HCT116 (cell line): ENCODE measurements around the gene TNFSF12.

Source experiments
- POLR2A ChIP-seq: IDR thresholded peaks from 2 replicates; pipeline ENCODE4 v1.7.0; 2011; ENCODE audit warnings: borderline replicate concordance; ENCODE audit not compliant: insufficient read depth, insufficient read length; ENCODE audit errors: extremely low read depth
- ZNF274 ChIP-seq: fragments of 200-500 bp; sonication (Bioruptor generic); IDR thresholded peaks from 2 replicates; pipeline ENCODE4 v1.6.1; 2014; ENCODE audit warnings: mild to moderate bottlenecking, low read depth, low read length, inconsistent platforms
- TF ChIP-seq, protein P1 (sequence below), 3 experiments: fragments of 200-600 bp in 1 of 3; sonication (generic) in 1 of 3; IDR thresholded peaks in 2 of 3; conservative IDR thresholded peaks in 1 of 3; 2 replicates each; pipeline ENCODE4 v1.5.1; 2012 to 2017; ENCODE audit warnings: low read depth in 2 of 3, low read length in 2 of 3, antibody characterized with exemption in 1 of 3, borderline replicate concordance in 1 of 3, control low read depth in 1 of 3, mild to moderate bottlenecking in 1 of 3, mixed read lengths in 1 of 3, mixed run types in 1 of 3, moderate library complexity in 1 of 3; ENCODE audit not compliant: insufficient read depth in 1 of 3

DNA sequence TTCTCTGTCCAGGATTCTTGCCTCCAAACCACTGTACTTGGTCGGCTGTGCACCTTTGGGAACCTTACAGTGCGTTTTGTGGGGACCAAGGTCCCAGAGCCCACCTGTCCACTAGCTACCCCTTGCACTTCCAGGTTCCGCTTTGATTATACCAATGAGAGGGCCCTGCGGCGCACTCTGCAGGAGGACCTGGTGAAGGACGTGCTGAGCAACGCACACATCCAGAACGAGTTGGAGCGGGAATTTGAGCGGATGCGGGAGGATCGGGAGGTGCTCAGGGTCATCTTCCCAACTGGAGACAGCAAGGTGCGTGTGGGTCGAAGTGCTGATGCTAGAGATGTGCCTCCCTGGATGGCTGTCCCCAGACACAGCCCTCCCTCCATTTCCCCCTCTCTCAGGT lies 45.9 kb upstream of the TNFSF12 start:
- TF ChIP-seq, protein P1, sequence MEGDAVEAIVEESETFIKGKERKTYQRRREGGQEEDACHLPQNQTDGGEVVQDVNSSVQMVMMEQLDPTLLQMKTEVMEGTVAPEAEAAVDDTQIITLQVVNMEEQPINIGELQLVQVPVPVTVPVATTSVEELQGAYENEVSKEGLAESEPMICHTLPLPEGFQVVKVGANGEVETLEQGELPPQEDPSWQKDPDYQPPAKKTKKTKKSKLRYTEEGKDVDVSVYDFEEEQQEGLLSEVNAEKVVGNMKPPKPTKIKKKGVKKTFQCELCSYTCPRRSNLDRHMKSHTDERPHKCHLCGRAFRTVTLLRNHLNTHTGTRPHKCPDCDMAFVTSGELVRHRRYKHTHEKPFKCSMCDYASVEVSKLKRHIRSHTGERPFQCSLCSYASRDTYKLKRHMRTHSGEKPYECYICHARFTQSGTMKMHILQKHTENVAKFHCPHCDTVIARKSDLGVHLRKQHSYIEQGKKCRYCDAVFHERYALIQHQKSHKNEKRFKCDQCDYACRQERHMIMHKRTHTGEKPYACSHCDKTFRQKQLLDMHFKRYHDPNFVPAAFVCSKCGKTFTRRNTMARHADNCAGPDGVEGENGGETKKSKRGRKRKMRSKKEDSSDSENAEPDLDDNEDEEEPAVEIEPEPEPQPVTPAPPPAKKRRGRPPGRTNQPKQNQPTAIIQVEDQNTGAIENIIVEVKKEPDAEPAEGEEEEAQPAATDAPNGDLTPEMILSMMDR (IDR thresholded peaks at IDR 0.05 in 2 of 3, conservative IDR thresholded peaks at IDR 0.05 in 1 of 3; ENCODE audit: borderline replicate concordance in 1 of 3, insufficient read depth in 1 of 3, low read depth in 2 of 3, low read length in 2 of 3), result peak; percentile 19 to 51 (median 41); a peak in 3 of 6 replicates
- TF ChIP-seq POLR2A (no peak), ZNF274 (no peak)
